NCI-H2107 (cell line): ENCODE measurements around the gene ADGRL1.

Source experiments
- DNase-seq: peaks from one replicate; lab custom pipeline; 2025; lab: John Stamatoyannopoulos, UW

ADGRL1 gene

DNA sequence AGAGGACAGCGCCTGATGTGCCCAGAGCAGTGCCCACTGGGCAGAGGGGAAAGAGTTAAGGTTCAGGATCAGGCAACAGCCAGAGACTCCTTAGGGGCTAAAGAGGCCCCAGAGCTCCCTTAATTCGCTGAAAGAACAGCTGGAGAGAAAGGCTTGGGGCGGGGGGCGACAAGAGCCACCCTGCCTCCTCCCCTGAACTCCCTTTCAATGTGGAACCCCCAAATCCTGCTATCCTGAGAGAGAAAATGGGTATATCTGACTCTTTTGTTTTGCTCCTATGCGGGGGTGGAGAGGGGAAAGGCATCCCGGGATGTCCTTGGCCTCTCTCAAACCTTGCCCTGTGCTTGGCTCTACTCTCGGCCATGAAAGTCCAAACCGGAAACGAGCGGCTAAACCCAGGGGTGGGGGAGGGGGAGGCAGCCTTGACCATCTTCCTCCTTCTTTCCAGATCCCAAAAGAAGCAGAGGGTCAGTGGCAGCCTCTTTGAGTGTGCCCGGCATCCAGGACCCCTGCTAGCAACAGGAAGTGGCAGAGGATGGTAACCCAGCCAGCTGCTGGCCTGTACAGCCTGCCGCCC is 93.1 kb downstream of the ADGRL1 start:
- no peak for DNase-seq

DNA sequence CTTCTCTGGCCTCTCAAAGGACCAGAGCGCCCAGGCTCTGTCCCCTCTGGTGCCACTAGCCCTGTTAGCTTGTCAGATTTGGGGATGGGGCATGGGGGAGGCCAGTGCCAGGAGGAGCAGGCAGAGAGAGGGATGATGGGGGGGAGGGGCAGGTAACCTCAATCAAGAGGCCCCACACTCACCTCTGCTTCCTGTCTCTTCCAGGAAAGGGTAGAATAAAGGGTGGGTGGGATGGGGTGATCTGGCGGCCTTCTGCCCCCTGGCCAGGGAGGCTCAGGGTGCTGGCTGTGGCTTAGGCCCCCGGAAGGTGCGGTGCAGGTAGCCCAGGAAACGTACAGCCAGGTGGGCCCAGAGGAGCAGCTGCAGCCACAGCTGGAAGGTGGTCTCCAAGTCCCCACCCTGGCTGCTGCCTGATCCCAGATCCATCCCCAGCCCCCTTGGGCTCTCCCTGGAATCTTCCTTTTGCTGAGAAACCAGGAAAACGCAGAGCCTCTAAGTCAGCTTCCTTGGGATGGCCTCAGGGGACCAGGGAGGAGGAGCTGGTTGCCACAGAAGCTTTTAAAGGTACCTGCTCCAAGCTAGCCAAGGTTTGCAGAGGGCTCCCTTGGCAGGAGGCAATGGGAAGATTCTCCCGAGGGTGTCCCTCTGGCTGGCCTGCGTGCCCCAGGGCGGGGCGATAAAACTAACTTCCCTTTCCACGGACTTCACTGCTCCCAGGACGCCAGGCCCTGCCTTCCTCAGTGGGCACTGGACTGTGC is 93.7 kb downstream of the ADGRL1 start:
- no peak for DNase-seq

DNA sequence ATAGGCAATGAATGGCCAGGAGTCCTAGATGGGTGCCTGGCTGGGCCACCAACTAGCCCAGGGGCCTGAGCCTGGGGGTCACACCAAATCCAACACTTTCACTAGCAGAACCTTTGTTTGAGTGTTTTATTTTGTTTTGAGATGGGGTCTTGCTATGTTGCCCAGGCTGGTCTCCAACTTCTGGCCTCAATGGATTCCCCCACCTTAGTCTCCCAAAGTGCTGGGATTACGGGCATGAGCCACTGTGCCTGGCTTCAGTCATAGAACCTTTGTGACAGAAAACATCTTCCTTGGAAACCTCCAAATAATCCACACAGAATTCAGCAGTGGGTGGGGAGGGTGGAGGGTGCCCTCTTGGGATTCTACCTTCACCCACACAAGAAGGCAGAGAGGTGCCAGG is 94.5 kb downstream of the ADGRL1 start:
- DNase-seq: no peak

DNA sequence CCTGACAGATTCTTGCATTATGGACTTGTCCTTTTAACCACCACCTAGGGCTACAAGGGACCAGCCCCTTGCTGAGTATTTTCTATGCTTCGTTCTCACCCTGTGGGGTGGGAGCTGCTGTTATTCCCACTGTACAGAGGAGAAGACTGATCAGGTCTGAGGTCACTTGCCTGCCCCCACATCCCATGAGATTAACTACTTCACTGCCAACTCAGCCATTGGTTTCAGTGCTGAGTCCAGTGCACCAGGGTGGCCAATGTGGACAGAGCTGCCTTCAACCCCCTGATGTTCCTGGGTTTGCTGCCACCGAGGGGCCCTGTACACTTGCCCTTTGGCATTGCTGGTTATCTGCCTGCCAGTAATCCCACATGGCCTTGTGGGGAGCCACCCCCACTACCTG is 95.3 kb downstream of the ADGRL1 start:
- no peak for DNase-seq

DNA sequence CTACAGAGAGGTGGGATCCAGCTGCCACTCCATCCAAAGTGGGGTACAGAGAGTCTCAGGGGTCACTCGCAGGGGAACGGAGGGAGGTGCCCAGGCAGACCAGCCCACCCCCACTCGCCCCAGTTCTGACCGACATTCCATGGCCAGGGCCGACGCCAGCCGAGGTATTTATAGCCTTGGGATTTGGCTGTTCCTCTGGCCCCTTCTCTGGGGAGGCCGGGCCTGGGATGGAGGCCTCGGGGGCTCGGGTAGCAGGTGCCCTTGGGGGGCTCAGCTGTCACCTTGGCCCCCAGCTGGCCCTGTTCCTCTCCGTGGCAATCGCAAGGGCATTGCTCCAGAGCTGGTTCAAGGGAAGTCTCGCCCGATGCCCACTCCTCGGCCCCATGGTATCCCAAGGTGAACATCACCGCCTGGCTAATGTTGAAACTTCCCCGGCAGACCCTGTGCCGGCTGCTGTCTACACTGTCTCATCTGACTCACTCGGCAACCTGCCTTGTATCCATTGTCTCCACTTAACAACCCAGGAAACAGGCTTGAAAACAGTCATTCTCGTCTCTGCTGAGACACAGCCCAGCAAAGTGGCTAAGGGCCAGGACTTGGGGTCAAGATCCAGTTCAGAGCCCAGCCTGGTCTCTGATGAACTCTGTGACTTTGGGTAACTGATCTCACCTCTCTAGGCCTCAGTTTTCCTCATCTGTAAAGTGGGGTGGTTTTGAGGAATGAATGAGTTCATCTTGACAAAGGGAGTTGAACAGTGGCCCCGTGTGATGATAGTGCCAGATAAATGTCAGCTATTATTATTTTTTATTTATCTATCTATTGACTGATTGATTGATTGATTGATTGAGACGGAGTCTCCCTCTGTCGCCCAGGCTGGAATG is 98.1 kb downstream of the ADGRL1 start:
- no peak for DNase-seq

DNA sequence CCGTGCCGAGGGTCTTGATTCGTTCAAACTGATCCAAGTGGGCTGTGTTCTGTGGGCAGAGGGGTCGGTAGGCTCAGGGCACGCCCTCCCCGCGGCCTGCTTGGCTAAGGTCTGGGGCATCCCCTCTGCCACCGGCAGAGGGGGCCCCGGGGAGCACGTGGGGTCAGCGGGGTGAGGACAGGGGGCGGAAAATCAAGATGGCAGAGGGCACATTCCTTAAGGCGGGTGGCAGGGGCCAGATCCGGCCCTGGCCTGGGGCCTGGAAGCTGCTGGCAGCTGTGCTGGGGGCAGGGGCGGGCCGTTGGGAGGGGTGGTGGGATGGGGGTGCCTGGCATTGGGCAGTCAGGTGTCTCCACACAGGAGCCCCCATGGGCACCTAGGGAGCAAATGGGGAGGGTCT is 99.1 kb downstream of the ADGRL1 start:
- no peak for DNase-seq

DNA sequence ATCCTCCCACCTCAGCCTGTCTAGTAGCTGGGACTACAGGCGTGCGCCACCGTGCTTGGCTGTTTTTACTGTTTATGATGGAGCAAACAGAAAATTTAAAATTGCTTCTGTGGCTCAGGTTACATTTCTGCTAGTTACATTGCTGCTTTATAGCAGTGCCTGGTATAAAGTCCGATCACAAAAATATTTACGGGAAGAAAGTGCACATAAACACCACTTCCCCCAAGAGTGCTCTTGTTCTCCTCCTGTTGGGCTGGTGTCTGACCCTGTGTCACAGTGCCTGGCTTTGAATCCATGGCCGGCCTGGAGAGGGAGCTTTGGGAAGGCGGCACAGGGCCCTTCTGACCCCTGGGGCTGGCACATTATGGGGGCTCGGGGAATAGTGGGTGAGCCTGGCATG is 100.3 kb downstream of the ADGRL1 start:
- DNase-seq: no peak

DNA sequence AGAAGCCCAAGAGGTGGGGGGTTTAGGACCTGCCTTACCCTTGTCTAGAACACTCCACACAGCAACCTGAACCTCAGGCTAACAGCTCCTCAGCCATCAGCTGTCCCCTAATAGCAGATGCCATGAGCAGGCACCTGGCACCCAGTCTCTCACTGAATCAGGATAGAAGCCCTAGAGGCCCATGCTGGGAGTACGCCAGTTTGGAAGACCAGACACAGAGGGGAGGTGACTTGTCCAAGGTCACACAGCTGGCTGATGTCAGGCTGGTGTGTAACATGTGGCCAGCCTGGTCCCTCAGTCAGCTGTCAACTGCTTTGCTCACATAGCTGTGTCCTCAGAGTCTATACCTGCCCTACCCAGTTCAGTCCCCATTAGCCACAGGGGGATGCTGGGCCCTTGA is 102.7 kb downstream of the ADGRL1 start:
- no peak for DNase-seq

DNA sequence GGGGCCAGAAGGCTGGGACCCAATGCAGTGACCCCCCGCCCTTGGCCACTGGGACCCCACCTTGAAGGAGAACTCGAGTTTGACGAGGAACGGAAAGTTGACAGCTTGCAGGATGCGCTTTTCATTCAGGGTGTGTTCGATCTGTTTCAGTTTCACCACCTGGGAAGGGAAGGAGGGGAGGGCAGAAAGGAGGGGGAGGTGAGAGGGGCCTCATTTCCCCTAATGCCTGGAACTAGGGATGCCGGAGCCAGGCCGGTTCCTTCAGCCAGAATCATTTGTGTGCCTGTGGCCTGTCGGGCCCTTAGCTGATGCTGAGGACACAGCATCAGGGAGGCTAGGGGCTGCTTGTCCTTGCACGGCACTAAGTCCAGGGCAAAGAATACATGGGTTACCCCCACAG is 103.2 kb downstream of the ADGRL1 start:
- no peak for DNase-seq

DNA sequence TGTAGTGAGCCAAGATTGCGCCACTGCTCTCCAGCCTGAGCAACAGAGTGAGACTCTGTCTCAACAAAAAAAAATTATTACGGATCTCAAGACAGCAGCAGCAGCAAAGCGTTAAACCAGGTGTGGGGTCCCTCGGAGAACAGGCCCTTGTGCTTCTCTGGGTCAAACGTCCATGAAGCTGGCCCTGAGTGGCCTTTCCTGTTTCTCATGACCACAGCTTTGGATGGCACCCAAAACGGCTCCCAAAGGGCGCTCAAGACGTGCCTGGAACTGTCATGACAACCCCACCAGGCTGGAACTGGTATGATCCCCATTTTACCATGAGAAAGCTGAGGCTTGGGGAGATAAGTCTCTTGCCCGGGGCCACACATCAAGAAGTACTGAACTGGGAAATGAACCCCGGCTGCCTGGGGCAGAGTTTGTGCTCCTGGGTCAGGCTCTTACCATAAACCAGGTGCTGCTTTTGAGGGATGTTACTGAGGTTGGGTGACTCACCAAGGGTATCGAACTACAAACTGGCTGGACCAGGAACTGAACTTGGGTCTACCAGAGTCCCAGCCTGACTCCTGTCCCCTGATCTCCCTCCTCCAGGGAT is 103.8 kb downstream of the ADGRL1 start:
- no peak for DNase-seq

DNA sequence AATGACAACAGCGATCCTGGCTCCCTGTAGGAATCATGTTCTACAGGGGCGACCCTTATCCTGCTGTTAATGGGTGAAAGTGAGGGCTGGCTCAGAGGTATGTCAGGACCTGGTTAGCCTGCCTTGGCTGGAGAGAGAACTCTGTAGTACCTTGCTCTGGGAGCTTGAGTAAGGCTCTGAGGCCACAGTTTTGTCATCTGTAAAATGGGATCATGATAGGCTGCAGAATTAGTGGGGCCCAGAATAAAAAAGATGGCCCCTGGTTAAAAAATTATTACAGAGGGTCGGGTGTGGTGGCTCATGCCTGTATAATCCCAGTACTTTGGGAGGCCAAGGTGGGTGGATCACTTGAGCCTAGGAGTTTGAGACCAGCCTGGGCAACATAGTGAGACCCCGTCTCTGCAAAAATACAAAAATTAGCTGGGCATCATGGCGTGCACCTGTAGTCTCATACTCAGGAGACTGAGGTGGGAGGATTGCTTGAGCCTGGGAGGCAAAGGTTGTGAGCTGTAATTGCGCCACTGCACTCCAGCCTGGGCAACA is 104.9 kb downstream of the ADGRL1 start:
- no peak for DNase-seq
